SJCRH30 (cell line): ENCODE data around the gene PIEZO2. TPM values are rescaled to one million over a fixed set of nuclear protein-coding genes. Genes with fewer than 3 reads are reported as not detected.
A peak's percentile ranks its signal among the peaks of the same experiment; 100 is the strongest.
"Not testable (repeated sequence)": the region's sequence is repeated elsewhere in the genome, so short reads cannot be mapped to it uniquely, and the experiment has no call there.

Experiments used
- DNase-seq, 2 experiments: peaks; one replicate each; pipeline ENCODE4 v3.0.0-alpha.2; 2015 to 2020
- H3K27ac ChIP-seq: fragments of 250-450 bp; sonication (Bioruptor Pico); 2 replicates; pipeline ENCODE4 v1.5.1; 2020; ENCODE audit warnings: mild to moderate bottlenecking, moderate library complexity
- H3K27me3 ChIP-seq: fragments of 250-450 bp; sonication (Bioruptor Pico); 2 replicates; pipeline ENCODE4 v1.5.1; 2020; ENCODE audit warnings: mild to moderate bottlenecking, moderate library complexity
- H3K36me3 ChIP-seq: fragments of 250-450 bp; sonication (Bioruptor Pico); 2 replicates; pipeline ENCODE4 v1.5.1; 2020; ENCODE audit warnings: mild to moderate bottlenecking, moderate library complexity
- H3K4me1 ChIP-seq: fragments of 250-450 bp; sonication (Bioruptor Pico); 2 replicates; pipeline ENCODE4 v1.5.1; 2020; ENCODE audit warnings: mild to moderate bottlenecking, moderate library complexity
- H3K4me3 ChIP-seq: fragments of 250-450 bp; sonication (Bioruptor Pico); 2 replicates; pipeline ENCODE4 v1.5.1; 2020; ENCODE audit warnings: mild to moderate bottlenecking, moderate library complexity
- H3K9me3 ChIP-seq: fragments of 250-450 bp; sonication (Bioruptor Pico); replicated peaks from 2 replicates; pipeline ENCODE4 v1.5.1; 2020; ENCODE audit warnings: mild to moderate bottlenecking, moderate library complexity
- total RNA-seq: library from RNA; depleted of rRNA; stranded (reverse); fragments of >200 nt; shearing (Covaris generic); gene quantifications from 2 replicates; pipeline ENCODE4 v1.2.3, GENCODE V29; 2014

The PIEZO2 gene
- total RNA-seq, 1 experiment from 2014 or later: 0.32 TPM

GRCh38 chr18:11136241-11136640 lies 13.1 kb downstream of the PIEZO2 start:
- peak in 1 of 2 experiments; percentile 4 for DNase-seq
- H3K36me3 ChIP-seq: no peaks in the 10 kb centered on the region
- no peaks in the 10 kb centered on the region for H3K4me1 ChIP-seq
- no peaks in the 10 kb centered on the region for H3K9me3 ChIP-seq
- no peak overlapping the region for H3K27ac ChIP-seq
- H3K4me3 ChIP-seq: no peak overlapping the region
- no peaks in the 10 kb centered on the region for H3K27me3 ChIP-seq

- no peaks in the 10 kb centered on the region for H3K27me3 ChIP-seq
- DNase-seq: no peak
- no peak overlapping the region for H3K27ac ChIP-seq
Measured at GRCh38 chr18:11134940-11135339, 14.4 kb downstream of the PIEZO2 start.

GRCh38 chr18:11129059-11129458 lies 20.3 kb downstream of the PIEZO2 start:
- not testable (repeated sequence) for H3K9me3 ChIP-seq, DNase-seq, H3K27ac ChIP-seq, H3K4me3 ChIP-seq, H3K4me1 ChIP-seq, H3K36me3 ChIP-seq, H3K27me3 ChIP-seq

More at GRCh38 chr18:11134940-11135339, 14.4 kb downstream of the PIEZO2 start:
- no peaks in the 10 kb centered on the region for H3K9me3 ChIP-seq
- H3K36me3 ChIP-seq: no peaks in the 10 kb centered on the region
- H3K4me3 ChIP-seq: no peak overlapping the region
- no peaks in the 10 kb centered on the region for H3K4me1 ChIP-seq

DNA sequence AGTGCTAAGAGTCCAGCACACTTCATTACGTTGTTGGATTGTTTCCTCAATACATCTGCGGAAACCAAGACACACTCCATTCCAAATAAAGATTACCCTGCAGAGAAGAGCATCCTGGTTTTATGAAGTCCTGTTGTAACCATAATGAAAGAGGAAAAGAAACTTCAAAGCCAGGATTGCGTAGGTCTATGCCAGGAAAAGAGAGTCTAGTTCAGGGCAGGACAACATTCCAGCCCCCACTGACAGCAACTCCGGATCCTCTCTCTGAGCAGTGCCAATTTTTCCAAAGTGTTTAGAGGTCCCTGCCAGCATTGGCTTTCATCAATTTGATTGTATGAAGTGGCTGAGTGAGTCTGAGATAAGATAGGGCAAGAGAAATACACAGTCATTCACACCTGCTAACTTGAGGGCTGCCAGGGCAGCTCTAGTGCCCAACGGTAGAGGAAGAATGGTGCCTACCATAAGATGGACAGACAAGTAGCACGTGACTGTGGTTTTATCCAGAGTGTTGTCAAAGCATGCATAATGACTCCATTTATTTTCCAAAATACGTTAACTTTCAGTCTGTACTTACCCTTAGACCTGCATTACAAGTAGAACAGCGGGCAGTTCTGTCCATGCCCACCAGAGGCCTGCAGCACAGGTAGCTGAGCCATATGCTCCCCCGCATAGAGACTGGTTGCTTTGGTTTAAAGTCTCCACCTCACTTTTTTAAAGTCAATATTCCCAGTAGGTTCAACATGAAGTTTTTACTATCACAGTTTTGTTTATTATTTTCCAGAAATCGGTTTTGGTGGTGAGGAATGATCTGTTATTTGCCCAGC lies 23.7 kb downstream of the PIEZO2 start:
- Histone ChIP-seq H3K27me3 (no peaks in the 10 kb centered on the region), H3K36me3 (no peaks in the 10 kb centered on the region), H3K27ac (no peak overlapping the region), H3K9me3 (no peaks in the 10 kb centered on the region), H3K4me1 (no peaks in the 10 kb centered on the region), H3K4me3 (no peak overlapping the region)
- no peak for DNase-seq

- Histone ChIP-seq H3K9me3 (no peaks in the 10 kb centered on the region), H3K36me3 (no peaks in the 10 kb centered on the region), H3K4me1 (no peaks in the 10 kb centered on the region), H3K27me3 (no peaks in the 10 kb centered on the region), H3K4me3 (no peak overlapping the region), H3K27ac (no peak overlapping the region)
- no peak for DNase-seq
Measured at GRCh38 chr18:11124054-11124453, 25.3 kb downstream of the PIEZO2 start.

DNA sequence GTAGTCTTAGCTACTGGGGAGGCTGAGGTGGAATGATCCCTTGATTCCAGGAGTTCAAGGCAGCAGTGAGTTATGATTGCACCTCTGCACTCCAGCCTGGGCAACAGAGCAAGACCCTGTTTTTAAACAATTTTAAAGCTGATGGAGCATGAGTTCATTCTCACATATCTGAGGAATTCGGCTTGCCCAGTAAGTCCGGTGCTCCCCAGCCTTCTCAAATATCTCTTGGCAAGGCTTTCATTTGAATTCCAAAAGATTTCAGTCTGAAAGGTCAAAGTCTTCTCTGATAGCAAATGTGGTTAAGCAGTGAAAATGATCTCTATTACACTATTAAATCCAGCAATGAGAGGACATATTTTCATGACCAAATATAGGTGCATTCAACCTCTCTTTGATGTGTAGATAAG lies 27.9 kb downstream of the PIEZO2 start:
- DNase-seq: no peak
- H3K4me1 ChIP-seq: no peaks in the 10 kb centered on the region

DNA sequence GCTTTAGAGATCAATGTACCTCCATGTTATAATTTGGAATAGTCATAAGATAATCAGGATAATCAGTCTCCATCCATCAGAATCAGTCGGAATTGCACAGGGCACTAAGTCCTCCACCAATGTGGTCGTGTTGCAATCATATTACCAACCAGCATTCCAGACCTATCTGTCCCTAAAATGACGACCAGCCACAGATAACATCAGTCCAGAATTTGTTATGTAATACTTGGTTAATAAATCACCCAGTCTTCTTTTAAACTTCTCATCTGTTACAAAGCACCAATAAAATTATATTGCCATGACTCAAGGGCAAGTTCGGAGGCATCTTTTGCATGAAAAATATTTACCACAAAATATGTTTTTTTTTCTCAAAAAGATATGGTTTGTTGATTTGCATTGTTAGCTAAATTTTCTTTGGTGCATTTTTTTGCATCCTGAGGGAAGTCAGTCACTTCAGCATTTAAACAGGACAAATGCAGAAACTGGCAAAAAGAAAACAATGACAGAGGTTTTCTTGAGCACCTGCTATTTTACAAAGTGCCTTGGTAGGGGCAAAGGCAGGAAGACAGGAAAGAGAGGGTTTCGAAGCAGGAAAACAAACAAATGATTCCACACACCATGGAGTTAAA lies 29.3 kb downstream of the PIEZO2 start:
- H3K4me3 ChIP-seq: no peak overlapping the region
- no peaks in the 10 kb centered on the region for H3K9me3 ChIP-seq
- no peaks in the 10 kb centered on the region for H3K27me3 ChIP-seq
- no peaks in the 10 kb centered on the region for H3K4me1 ChIP-seq
- no peak for DNase-seq
- no peaks in the 10 kb centered on the region for H3K36me3 ChIP-seq
- H3K27ac ChIP-seq: no peak overlapping the region

More for the DNA sequence above, 27.9 kb downstream of the PIEZO2 start:
- Histone ChIP-seq H3K36me3 (no peaks in the 10 kb centered on the region), H3K9me3 (no peaks in the 10 kb centered on the region), H3K27ac (no peak overlapping the region), H3K4me3 (no peak overlapping the region), H3K27me3 (no peaks in the 10 kb centered on the region)

- Histone ChIP-seq H3K36me3 (no peaks in the 10 kb centered on the region), H3K4me3 (no peak overlapping the region), H3K27ac (no peak overlapping the region), H3K9me3 (no peaks in the 10 kb centered on the region), H3K27me3 (no peaks in the 10 kb centered on the region), H3K4me1 (no peaks in the 10 kb centered on the region)
- no peak for DNase-seq
Measured at GRCh38 chr18:11119550-11119949, 29.8 kb downstream of the PIEZO2 start.

- no peak for DNase-seq
- Histone ChIP-seq H3K27me3 (no peaks in the 10 kb centered on the region), H3K9me3 (no peaks in the 10 kb centered on the region), H3K27ac (no peak overlapping the region), H3K4me3 (no peak overlapping the region), H3K36me3 (no peaks in the 10 kb centered on the region), H3K4me1 (no peaks in the 10 kb centered on the region)
Measured at GRCh38 chr18:11118051-11118766, 31.2 kb downstream of the PIEZO2 start.

- Histone ChIP-seq H3K36me3 (no peaks in the 10 kb centered on the region), H3K4me1 (no peaks in the 10 kb centered on the region), H3K4me3 (no peak overlapping the region), H3K9me3 (no peaks in the 10 kb centered on the region), H3K27me3 (no peaks in the 10 kb centered on the region), H3K27ac (no peak overlapping the region)
- DNase-seq: no peak
Measured at GRCh38 chr18:11115276-11115675, 34.1 kb downstream of the PIEZO2 start.

DNA sequence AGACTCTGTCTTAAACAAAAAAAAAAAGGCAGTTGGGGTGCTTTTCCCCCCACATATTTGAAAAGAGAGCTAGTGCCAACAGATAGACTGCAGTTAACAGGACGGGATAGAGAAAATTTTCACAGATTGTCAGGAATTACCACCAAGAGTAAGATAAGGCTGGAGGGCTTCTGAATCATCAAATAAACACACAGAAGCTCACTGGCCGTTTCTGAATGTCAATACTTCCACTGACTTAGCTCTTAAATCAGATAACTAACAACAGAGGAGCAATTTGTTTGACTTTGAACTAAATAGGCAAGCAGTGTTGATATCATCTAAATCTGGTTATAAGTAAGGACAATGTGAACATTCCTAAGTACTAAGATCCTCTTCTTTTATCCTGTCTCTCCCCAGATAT lies 34.7 kb downstream of the PIEZO2 start:
- H3K27me3 ChIP-seq: no peaks in the 10 kb centered on the region
- no peak overlapping the region for H3K4me3 ChIP-seq
- H3K27ac ChIP-seq: no peak overlapping the region
- DNase-seq: no peak
- H3K4me1 ChIP-seq: no peaks in the 10 kb centered on the region
- no peaks in the 10 kb centered on the region for H3K9me3 ChIP-seq
- no peaks in the 10 kb centered on the region for H3K36me3 ChIP-seq

DNA sequence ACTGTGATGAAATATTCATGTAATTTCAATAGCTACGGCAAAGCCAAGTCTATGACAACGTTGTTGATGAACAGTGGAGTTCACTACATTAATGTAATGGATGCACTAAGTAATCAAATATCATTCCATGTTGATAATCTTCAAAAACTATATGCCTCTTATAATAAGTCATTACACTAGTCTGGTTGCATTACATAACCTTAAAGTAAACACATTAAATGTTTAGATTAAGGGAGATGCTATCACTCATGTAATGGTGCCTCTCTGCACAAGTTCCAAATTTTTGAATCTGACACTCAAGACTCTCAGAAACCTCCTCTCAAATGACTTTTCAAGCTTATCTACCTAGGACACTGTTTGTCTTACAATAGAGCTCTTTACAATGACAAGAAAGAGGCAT lies 35.4 kb downstream of the PIEZO2 start:
- H3K4me3 ChIP-seq: no peak overlapping the region
- no peak overlapping the region for H3K27ac ChIP-seq
- H3K27me3 ChIP-seq: no peaks in the 10 kb centered on the region
- no peaks in the 10 kb centered on the region for H3K4me1 ChIP-seq
- no peaks in the 10 kb centered on the region for H3K9me3 ChIP-seq
- DNase-seq: no peak
- H3K36me3 ChIP-seq: no peaks in the 10 kb centered on the region

- Histone ChIP-seq H3K9me3 (no peaks in the 10 kb centered on the region), H3K27ac (no peak overlapping the region), H3K27me3 (no peaks in the 10 kb centered on the region), H3K4me3 (no peak overlapping the region), H3K36me3 (no peaks in the 10 kb centered on the region), H3K4me1 (no peaks in the 10 kb centered on the region)
- DNase-seq: no peak
Measured at GRCh38 chr18:11113046-11113548, 36.3 kb downstream of the PIEZO2 start.

GRCh38 chr18:11112286-11112685 lies 37.1 kb downstream of the PIEZO2 start:
- Histone ChIP-seq H3K4me3 (no peak overlapping the region), H3K4me1 (no peaks in the 10 kb centered on the region), H3K27ac (no peak overlapping the region), H3K27me3 (no peaks in the 10 kb centered on the region), H3K36me3 (no peaks in the 10 kb centered on the region), H3K9me3 (no peaks in the 10 kb centered on the region)
- DNase-seq: no peak

- Histone ChIP-seq H3K9me3 (no peaks in the 10 kb centered on the region), H3K36me3 (no peaks in the 10 kb centered on the region), H3K4me3 (no peak overlapping the region), H3K27me3 (no peaks in the 10 kb centered on the region), H3K4me1 (no peaks in the 10 kb centered on the region), H3K27ac (no peak overlapping the region)
- DNase-seq: no peak
Measured at GRCh38 chr18:11110509-11110908, 38.9 kb downstream of the PIEZO2 start.
